SK-N-SH treated with all-trans-retinoic acid at 6 μM for 48 hours (cell line): ENCODE data around the gene HDAC4.

Source experiments
- BACH2 ChIP-seq: fragments of 250-450 bp; sonication (Bioruptor Pico); IDR thresholded peaks from 2 replicates; pipeline ENCODE4 v1.9.0; 2021; ENCODE audit warnings: mild to moderate bottlenecking, borderline replicate concordance
- OSR1 ChIP-seq: fragments of 250-450 bp; sonication (Bioruptor Pico); IDR thresholded peaks from 2 replicates; pipeline ENCODE4 v1.8.0; 2022; ENCODE audit warnings: moderate library complexity, mild to moderate bottlenecking, inconsistent platforms
- PPARA ChIP-seq: fragments of 250-450 bp; sonication (Bioruptor Pico); IDR thresholded peaks from 2 replicates; pipeline ENCODE4 v1.5.0; 2020; ENCODE audit warnings: mild to moderate bottlenecking, borderline replicate concordance
- RARB ChIP-seq: fragments of 250-450 bp; sonication (Bioruptor Pico); IDR thresholded peaks from 2 replicates; pipeline ENCODE4 v1.8.0; 2021; ENCODE audit warnings: mild to moderate bottlenecking, moderate library complexity
- TOX ChIP-seq: fragments of 250-450 bp; sonication (Bioruptor Pico); IDR thresholded peaks from 2 replicates; pipeline ENCODE4 v1.8.0; 2021; ENCODE audit warnings: mild to moderate bottlenecking, moderate library complexity, borderline replicate concordance
- ZFP3 ChIP-seq: fragments of 250-450 bp; sonication (Bioruptor Pico); IDR thresholded peaks from 2 replicates; pipeline ENCODE4 v1.5.0; 2020; ENCODE audit warnings: mild to moderate bottlenecking, moderate library complexity
- ZFP30 ChIP-seq: fragments of 450-650 bp; formaldehyde crosslinking; IDR thresholded peaks from 2 replicates; pipeline ENCODE4 v1.5.0; 2022; ENCODE audit warnings: mild to moderate bottlenecking, moderate library complexity
- ZNF70 ChIP-seq: fragments of 450-650 bp; formaldehyde crosslinking; IDR thresholded peaks from 2 replicates; pipeline ENCODE4 v1.5.0; 2020; ENCODE audit warnings: mild to moderate bottlenecking, moderate library complexity
- ZNF8 ChIP-seq: fragments of 450-650 bp; formaldehyde crosslinking; IDR thresholded peaks from 2 replicates; pipeline ENCODE4 v1.5.0; 2020; ENCODE audit warnings: mild to moderate bottlenecking, moderate library complexity
- TF ChIP-seq, protein P1 (sequence below): fragments of 250-450 bp; sonication (Bioruptor Pico); IDR thresholded peaks from 2 replicates; pipeline ENCODE4 v1.5.0; 2020; ENCODE audit warnings: mild to moderate bottlenecking, moderate library complexity
- TF ChIP-seq, protein P2 (sequence below): fragments of 250-450 bp; sonication (Bioruptor Pico); IDR thresholded peaks from 2 replicates; pipeline ENCODE4 v1.8.0; 2020; ENCODE audit warnings: mild to moderate bottlenecking, moderate library complexity, borderline replicate concordance
- TF ChIP-seq, protein P3 (sequence below): fragments of 250-450 bp; sonication (Bioruptor Pico); IDR thresholded peaks from 2 replicates; pipeline ENCODE4 v1.5.1; 2021; ENCODE audit warnings: mild to moderate bottlenecking, moderate library complexity

DNA sequence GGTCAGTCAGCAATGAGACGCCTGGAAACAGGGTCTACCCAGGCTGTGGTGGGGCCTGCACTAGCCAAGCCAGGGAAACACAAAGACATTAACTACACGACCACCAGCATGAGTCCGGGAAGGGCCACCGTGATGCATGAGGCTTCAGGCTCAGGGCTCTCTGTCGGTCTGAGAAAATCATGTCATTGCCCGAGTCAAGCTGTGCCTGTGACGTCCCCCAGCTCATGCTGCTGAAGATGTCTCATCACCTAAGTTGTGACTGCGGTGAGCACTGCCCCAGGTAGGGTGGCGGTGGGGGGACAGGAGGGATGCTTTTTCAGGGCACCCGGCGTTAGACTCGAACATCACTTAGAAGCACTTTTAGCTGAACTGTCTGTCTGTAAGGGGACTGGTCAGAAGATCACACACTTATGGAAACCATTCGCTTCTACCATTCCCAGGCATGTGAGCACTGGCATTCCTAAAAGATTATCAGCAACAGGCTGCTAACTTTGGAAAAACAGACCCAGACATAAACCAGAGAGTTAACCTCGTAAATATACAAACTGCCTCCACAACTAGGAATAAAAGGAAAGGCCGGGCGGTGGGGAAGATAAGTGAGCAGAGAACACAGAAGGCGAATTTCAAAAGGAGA is 234.5 kb downstream of the HDAC4 start:
- no peak for TF ChIP-seq ZFP30
- no peak for TF ChIP-seq BACH2 (CRISPR knock-in tag)
- no peak for TF ChIP-seq ZNF8
- no peak for TF ChIP-seq OSR1 (CRISPR knock-in tag)
- TF ChIP-seq, protein P1, sequence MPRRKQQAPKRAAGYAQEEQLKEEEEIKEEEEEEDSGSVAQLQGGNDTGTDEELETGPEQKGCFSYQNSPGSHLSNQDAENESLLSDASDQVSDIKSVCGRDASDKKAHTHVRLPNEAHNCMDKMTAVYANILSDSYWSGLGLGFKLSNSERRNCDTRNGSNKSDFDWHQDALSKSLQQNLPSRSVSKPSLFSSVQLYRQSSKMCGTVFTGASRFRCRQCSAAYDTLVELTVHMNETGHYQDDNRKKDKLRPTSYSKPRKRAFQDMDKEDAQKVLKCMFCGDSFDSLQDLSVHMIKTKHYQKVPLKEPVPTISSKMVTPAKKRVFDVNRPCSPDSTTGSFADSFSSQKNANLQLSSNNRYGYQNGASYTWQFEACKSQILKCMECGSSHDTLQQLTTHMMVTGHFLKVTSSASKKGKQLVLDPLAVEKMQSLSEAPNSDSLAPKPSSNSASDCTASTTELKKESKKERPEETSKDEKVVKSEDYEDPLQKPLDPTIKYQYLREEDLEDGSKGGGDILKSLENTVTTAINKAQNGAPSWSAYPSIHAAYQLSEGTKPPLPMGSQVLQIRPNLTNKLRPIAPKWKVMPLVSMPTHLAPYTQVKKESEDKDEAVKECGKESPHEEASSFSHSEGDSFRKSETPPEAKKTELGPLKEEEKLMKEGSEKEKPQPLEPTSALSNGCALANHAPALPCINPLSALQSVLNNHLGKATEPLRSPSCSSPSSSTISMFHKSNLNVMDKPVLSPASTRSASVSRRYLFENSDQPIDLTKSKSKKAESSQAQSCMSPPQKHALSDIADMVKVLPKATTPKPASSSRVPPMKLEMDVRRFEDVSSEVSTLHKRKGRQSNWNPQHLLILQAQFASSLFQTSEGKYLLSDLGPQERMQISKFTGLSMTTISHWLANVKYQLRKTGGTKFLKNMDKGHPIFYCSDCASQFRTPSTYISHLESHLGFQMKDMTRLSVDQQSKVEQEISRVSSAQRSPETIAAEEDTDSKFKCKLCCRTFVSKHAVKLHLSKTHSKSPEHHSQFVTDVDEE (CRISPR knock-in tag): no peak
- TF ChIP-seq, protein P2, sequence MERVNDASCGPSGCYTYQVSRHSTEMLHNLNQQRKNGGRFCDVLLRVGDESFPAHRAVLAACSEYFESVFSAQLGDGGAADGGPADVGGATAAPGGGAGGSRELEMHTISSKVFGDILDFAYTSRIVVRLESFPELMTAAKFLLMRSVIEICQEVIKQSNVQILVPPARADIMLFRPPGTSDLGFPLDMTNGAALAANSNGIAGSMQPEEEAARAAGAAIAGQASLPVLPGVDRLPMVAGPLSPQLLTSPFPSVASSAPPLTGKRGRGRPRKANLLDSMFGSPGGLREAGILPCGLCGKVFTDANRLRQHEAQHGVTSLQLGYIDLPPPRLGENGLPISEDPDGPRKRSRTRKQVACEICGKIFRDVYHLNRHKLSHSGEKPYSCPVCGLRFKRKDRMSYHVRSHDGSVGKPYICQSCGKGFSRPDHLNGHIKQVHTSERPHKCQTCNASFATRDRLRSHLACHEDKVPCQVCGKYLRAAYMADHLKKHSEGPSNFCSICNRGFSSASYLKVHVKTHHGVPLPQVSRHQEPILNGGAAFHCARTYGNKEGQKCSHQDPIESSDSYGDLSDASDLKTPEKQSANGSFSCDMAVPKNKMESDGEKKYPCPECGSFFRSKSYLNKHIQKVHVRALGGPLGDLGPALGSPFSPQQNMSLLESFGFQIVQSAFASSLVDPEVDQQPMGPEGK (CRISPR knock-in tag): no peak
- no peak for TF ChIP-seq PPARA
- TF ChIP-seq, protein P3, sequence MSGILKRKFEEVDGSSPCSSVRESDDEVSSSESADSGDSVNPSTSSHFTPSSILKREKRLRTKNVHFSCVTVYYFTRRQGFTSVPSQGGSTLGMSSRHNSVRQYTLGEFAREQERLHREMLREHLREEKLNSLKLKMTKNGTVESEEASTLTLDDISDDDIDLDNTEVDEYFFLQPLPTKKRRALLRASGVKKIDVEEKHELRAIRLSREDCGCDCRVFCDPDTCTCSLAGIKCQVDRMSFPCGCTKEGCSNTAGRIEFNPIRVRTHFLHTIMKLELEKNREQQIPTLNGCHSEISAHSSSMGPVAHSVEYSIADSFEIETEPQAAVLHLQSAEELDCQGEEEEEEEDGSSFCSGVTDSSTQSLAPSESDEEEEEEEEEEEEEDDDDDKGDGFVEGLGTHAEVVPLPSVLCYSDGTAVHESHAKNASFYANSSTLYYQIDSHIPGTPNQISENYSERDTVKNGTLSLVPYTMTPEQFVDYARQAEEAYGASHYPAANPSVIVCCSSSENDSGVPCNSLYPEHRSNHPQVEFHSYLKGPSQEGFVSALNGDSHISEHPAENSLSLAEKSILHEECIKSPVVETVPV (CRISPR knock-in tag): no peak
- no peak for TF ChIP-seq TOX
- TF ChIP-seq RARB (CRISPR knock-in tag): no peak
- TF ChIP-seq ZNF70 (CRISPR knock-in tag): no peak
- no peak for TF ChIP-seq ZFP3 (CRISPR knock-in tag)
